HG02610 (cell line): ENCODE measurements around the gene KLF6.

ENCODE experiments used
- ATAC-seq: cut with Tn5 transposase; IDR thresholded peaks from one replicate; pipeline ENCODE4 v1.9.1; 2021; ENCODE audit warnings: mild to moderate bottlenecking, moderate library complexity; ENCODE audit not compliant: unreplicated experiment

The KLF6 gene

GRCh38 chr10:3790272-3790671 lies 5.3 kb upstream of the KLF6 start:
- no peak for ATAC-seq

GRCh38 chr10:3789621-3790020 lies 4.6 kb upstream of the KLF6 start:
- no peak for ATAC-seq

- ATAC-seq: no peak
These were observed 2.8 kb upstream of the KLF6 start for GRCh38 chr10:3787816-3788215.

- no peak for ATAC-seq
These were observed 2.0 kb upstream of the KLF6 start for GRCh38 chr10:3787016-3787400.

- no peak for ATAC-seq
These were observed 1.4 kb upstream of the KLF6 start for GRCh38 chr10:3786295-3787015.

- ATAC-seq: no peak
These were observed 852 bp upstream of the KLF6 start for GRCh38 chr10:3785851-3786271.

GRCh38 chr10:3785251-3785850 lies 342 bp upstream of the KLF6 start:
- ATAC-seq: peak; percentile 78

GRCh38 chr10:3783682-3784432 lies 1.2 kb downstream of the KLF6 start:
- ATAC-seq: no peak

- peak; percentile 19 for ATAC-seq
These were observed 1.7 kb downstream of the KLF6 start for GRCh38 chr10:3783316-3783681.

GRCh38 chr10:3782451-3783315 lies 2.3 kb downstream of the KLF6 start:
- ATAC-seq: peak; percentile 24

GRCh38 chr10:3782146-3782450 lies 2.9 kb downstream of the KLF6 start:
- no peak for ATAC-seq

- no peak for ATAC-seq
These were observed 3.4 kb downstream of the KLF6 start for GRCh38 chr10:3781468-3782145.

- ATAC-seq: no peak
These were observed 4.1 kb downstream of the KLF6 start for GRCh38 chr10:3780771-3781467.

GRCh38 chr10:3780021-3780770 lies 4.8 kb downstream of the KLF6 start:
- ATAC-seq: no peak

GRCh38 chr10:3779158-3779741 lies 5.8 kb downstream of the KLF6 start:
- ATAC-seq: no peak

- ATAC-seq: no peak
These were observed 6.3 kb downstream of the KLF6 start for GRCh38 chr10:3778692-3779157.

- ATAC-seq: no peak
These were observed 6.9 kb downstream of the KLF6 start for GRCh38 chr10:3777981-3778691.

- ATAC-seq: no peak
These were observed 8.0 kb downstream of the KLF6 start for GRCh38 chr10:3776796-3777571.
